ENCODE measurements around the gene ADTRP.

DNA sequence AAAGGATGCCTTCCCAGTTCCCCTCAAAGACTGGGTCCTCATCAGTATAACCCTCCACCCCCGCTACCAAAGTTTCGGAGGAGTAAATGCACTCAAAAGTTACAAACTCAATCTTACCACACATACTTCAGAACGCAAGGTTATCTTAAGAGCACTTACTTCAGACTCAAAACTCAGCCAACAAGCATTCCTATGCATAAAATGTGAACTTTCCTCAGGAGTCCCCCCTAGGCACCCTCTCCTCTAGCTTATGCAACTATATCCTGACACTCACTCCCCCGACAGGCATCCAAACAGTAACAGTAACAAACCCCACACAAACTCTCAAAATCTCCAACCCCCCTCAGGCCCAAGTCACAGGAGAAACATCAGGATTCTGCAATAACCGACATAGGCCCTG, 11.1 kb upstream of the ADTRP start:
- TF ChIP-seq, protein P1, sequence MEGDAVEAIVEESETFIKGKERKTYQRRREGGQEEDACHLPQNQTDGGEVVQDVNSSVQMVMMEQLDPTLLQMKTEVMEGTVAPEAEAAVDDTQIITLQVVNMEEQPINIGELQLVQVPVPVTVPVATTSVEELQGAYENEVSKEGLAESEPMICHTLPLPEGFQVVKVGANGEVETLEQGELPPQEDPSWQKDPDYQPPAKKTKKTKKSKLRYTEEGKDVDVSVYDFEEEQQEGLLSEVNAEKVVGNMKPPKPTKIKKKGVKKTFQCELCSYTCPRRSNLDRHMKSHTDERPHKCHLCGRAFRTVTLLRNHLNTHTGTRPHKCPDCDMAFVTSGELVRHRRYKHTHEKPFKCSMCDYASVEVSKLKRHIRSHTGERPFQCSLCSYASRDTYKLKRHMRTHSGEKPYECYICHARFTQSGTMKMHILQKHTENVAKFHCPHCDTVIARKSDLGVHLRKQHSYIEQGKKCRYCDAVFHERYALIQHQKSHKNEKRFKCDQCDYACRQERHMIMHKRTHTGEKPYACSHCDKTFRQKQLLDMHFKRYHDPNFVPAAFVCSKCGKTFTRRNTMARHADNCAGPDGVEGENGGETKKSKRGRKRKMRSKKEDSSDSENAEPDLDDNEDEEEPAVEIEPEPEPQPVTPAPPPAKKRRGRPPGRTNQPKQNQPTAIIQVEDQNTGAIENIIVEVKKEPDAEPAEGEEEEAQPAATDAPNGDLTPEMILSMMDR (IDR thresholded peaks at IDR 0.05), result no peak
- TF ChIP-seq EP300 (IDR thresholded peaks at IDR 0.05) (no peak), POLR2A (IDR thresholded peaks at IDR 0.05) (no peak)

Data from ovary (tissue), 3 donors.